OCI-M2 (cell line): ENCODE measurements around the gene PLA2G2D.

Experiments
- DNase-seq: peaks from one replicate; lab custom pipeline; 2025; ENCODE audit not compliant: unreplicated experiment; lab: John Stamatoyannopoulos, UW

Gene PLA2G2D

DNA sequence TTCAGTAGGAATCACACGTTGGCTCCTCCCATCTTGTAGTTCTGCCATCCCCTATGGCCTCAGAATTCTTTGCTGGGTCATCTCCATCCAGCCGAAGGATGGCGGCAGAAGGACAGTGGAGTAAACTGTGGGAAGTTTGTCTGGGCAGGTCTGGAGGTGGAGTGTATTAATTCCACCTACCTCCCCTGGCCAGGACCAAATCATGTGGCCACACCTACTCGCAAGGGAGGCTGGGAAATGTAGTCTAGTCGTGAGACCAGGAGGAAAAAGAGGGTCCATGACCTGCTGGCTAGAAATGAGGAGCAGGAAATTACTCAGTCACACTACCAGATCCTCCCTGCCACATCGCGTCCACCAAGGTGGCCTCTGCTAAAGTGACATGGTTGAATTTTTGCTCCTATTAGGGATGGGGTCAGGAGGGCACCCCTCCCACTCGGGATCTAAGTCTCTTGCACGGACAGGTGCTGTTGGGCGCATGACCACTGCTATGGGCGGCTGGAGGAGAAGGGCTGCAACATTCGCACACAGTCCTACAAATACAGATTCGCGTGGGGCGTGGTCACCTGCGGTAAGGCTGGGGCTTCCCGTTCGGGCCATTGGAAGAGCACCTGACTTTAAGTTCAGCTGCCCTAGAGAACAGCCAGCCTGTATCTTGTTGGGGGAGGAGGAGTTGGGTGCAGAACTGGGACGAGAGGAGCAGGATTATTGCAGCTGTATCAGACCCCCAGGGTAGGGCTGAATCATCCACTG is 29.8 kb downstream of the PLA2G2D start:
- DNase-seq: no peak

- DNase-seq: no peak
These were observed 31.7 kb downstream of the PLA2G2D start for GRCh38 chr1:20087668-20088067.

DNA sequence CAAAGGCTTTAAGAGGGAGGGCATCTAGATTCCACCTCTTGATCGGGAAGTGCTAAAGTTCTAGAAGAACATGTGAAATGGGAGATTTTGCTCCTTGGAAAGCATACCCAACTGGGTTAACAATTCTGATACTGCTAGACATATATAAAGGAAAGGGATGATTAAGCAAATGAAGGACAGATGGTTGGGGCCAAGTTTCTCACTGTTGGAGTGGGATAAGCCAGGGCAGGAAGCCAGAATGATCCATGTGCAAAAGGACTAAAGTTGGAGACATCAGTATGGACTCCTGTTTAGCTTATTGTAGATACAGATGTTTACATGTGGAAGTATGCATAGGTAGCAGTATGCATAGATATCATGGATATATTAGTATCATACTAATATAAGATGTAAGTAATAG is 32.5 kb downstream of the PLA2G2D start:
- DNase-seq: no peak

DNA sequence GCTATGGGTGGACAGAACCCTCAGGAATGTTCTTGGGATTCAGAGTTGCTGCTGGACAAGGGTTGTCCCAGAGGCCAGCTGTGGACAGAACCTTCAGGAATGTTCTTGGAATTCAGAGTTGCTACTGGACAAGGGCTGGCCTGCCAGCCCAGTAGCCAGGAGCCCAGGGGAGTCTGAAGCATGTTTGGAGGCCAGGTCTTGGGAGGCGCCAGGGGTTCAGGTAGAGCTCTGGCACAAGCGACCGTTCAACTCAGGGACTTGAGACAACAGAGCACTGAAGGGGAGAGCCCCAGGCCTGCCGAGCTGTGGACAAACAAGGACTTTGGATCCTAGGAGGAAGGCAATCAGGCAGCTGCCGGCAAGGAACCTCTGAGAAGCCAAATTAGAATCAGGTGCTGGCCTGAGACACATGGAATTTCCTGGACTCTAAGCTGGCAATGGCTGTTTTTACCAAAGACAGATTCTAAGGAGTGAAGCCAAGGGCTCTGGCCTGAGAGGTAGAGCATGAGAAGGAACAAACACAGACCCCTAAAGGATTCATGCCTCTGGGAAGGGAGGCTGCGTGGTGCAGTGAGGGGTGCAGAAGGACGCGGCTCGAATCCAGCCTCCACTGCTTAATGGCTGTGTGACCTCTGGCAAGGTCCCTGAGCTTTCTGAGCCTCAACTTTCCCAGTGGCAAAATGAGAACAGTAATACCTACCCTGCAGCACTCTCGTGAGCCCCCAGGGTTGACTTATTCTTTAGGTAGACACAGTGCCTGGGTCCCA is 36.0 kb downstream of the PLA2G2D start:
- no peak for DNase-seq

DNA sequence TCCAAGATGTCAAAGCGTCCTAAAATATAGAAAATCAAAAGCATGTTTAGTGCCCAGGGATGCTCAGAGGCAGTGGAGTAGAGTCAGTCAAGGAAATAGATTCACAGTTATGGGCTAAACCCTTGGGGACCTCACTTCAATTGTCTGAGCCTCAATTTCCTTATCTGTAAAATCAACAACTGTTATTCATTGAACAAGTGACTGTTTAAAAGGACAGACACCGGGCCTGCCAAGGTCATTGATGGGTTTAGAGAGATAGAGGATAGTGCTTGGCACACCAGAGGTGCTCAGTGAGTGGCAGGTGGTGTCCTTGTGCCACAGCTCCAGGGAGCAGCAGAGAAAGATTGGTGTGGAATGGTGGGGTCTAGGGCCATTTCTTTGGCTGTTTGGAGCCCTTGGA is 36.6 kb downstream of the PLA2G2D start:
- DNase-seq: no peak

- DNase-seq: no peak
These were observed 38.0 kb downstream of the PLA2G2D start for GRCh38 chr1:20081353-20081810.

DNA sequence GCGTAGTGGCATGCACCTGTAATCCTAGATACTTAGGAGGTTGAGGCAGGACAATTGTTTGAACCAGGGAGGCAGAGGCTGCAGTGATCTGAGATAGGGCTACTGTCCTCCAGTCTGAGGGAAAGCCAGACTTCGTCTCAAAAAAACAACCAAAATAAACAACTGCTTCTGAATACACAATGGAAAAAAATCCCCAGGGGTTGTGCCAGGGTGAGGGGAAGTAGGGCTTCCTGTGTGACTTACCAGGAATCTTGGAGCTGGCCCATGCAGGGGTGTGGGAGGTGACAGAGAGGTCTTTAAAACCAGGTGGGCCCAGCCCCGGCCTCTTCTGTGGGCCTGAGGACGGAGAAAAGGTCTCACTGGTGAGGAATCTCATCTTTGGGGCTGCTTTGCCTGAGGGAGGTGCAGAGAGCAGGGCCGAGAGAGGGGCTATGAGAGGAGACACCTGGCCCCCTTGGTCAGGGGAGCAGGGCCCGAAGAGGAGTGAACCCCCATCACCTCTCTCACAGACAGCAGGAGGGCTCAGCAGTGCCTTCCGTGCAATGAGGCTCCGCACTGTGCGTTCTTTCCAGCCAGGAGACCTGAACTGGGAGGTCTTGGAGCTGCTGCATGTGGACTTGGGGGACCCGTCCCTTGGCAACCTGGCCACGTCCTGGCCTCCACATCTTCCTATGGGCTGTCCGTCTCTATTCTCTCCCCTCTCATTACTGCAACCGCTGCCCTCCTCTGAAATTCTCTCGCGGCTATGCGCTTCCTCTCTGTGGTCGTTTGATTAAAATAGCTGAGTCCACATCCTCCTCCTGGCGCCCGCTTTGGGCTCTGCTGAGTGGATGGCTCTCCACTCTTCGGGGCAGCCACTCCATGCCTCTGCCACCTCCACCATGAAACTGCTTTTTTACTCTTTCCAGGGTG is 38.6 kb downstream of the PLA2G2D start:
- no peak for DNase-seq

DNA sequence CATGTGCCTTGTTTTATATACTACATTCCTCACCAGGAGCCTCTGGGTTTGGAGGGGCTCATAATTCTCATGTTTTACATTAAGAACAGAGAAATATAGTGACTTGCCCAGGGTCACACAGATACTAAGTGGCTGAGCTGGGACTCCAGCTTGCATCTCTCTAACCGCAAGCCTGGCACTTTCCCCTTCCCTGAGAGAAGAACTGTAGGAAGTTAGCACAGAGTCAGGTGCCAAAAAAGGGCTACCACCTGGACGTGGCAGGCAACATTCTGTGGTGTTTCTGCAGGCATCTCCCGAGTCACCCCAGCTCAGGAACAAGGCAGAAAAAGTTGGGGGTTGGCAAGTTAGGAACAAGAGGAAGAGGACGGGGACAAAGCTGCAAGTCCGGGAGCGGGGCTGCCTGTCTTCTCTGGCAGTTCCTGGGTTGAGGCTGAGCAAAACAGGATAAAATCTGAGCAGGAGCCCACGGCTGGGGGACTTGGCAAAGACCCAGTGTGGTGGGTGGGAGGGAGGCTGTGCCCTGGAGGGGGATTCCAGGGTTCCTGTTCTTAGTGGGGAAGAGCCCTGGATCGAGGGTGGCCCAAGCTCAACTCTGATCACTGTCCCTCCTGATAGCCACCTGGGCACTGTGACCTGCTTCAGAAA is 39.6 kb downstream of the PLA2G2D start:
- no peak for DNase-seq

DNA sequence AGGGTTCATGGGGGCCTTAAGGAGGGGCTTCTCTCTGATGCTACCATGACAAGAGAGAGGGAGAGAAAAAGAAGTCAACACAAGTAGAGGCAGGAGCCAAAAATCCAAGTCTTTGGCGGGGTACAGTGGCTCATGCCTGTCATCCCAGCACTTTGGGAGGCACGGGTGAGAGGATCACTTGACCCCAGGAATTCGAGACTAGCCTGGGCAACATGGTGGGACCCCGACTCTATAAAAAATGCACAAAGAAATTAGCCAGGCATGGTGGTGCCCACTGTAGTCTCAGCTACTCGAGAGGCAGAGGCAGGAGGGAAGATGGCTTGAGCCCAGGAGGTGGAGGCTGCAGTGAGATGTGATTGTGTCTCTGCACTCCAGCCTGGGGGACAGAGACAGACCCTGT is 40.6 kb downstream of the PLA2G2D start:
- no peak for DNase-seq

- no peak for DNase-seq
These were observed 41.1 kb downstream of the PLA2G2D start for GRCh38 chr1:20078171-20078651.

DNA sequence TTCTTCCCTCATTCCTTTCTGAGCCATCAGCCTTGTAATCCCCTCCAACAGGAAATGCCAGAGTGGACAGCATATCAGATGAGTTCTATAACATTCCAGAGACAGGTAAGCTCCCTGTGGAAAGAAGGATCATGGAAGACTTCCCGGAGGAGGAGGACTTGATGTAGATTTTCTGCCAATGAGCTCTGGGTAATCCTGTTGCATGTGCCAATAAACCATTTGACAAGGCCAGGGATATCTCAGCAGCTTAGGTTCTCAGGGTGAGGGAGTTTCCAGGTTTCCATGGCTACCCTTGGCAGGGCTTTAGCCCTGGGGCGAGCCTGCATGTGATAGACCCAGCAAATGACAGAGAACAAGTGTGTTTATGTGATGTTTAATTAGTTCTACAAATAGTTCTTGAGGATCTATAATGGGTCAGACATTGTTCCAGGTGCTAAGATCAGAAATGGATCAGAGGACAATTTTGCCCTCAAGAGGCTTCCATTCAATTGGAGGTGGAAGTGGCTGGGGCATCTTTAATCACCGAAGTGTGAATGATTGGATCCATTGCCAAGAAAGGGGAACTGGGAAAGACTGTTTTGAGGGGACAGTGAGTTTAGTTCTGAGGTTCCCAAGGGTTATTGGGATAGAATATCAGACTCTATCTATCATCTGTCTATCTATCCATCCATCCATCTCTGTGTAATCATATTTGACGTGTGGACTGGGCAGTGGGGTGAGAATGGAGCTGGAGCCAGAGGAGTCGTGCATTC is 42.5 kb downstream of the PLA2G2D start:
- DNase-seq: no peak

DNA sequence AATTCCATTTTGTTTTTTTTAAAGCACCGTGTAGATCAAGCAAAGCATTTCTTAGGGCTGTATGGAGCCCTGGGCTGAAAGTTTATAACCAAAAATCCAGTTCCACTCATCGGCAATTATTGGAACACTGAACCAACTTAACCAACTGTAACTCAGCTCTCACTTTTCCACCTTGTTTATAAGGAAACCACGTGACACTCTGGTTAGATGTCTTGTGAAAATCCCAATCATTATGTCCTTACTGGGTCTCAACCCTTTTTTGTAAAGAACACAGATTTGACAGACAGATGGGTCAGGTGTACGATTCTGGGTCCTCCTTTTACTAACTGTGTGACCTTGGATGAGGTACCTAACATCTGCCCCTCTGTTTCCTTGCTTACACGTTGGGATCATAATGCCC is 43.1 kb downstream of the PLA2G2D start:
- DNase-seq: no peak

DNA sequence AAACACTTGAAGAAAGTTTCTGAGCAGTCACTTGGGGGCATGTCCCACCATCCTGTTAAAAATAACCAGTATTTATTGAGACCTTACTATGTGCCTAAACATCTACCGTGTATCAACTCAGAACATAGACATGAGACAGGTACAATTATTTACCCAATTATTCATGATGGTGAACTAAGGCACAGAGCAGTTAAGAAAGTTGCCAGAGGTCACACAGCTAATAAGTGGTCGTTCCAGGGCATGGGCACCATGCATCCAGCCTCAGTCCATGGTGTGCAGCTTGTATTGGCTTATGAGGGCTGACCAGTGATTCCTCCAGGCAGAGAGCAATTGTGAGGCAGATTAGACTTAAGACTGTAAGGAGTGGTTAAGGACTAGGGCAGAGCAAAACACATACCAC is 44.0 kb downstream of the PLA2G2D start:
- no peak for DNase-seq

- DNase-seq: no peak
These were observed 44.6 kb downstream of the PLA2G2D start for GRCh38 chr1:20074725-20075171.

GRCh38 chr1:20074055-20074724 is 45.1 kb downstream of the PLA2G2D start:
- no peak for DNase-seq

DNA sequence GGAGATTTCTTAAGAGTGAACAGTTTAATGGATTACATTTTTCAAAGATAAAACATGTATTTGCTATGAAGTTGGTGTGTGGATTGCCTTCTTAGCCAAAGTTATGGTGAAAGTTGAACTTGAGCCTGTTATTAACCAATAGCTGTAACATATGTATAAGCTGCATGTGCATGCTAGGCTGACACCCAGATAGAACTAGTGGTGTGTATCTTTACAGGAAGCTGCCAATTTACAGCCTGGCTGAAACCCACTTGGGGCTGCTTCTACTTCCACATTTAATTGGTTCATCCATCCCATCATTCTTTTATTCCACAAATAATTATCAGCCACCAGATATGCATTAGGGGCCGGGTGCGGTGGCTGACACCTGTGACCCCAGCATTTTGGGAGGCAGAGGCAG is 46.1 kb downstream of the PLA2G2D start:
- DNase-seq: no peak

GRCh38 chr1:20072771-20073170 is 46.6 kb downstream of the PLA2G2D start:
- DNase-seq: no peak

- DNase-seq: no peak
These were observed 47.9 kb downstream of the PLA2G2D start for GRCh38 chr1:20071416-20071815.

DNA sequence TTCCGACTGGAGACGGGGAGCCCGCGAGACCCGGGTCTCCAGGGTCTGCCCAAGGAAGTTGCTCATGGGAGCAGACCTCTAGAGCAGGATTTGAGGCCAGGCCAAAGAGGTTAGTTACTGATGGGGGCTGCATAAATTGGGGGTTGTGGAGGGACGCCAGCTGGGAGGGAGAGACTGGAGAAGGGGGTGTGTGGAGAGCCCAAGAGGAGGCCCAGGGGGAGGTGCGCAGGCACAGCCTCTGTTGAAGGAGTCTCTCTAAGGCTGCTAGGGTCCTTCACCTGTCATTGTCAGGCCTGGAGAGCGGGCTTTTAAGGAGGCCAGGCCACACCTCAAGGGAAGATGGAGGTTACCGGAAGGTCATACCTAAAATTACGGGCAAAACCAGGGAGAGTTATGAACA is 49.0 kb downstream of the PLA2G2D start:
- no peak for DNase-seq
